GM21723 (cell line): ENCODE data around the gene DHX16.

ENCODE experiments used
- ATAC-seq: cut with Tn5 transposase; IDR thresholded peaks from one replicate; pipeline ENCODE4 v1.9.1; 2021; ENCODE audit warnings: mild to moderate bottlenecking, moderate library complexity; ENCODE audit not compliant: unreplicated experiment

DHX16 gene

DNA sequence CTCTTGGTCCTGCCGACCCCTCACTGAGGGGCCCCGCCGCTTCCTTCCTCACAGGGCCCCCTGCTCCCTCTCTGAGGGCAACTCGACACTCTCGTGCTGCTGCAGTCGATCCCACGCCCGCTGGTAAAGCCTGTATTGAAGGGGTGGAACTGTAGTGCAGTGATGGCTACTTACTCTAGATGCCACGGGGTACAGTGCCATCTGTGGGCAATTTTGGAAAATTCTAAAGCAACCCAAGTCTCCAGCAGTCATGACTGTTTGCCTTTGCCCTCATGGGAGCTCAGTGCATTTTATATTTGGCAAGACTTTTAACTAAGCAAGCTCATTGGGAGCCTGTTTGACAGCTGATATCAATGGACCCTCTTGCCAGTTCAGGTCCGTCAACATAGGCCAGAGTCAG is 32.3 kb downstream of the DHX16 start:
- ATAC-seq, result no peak

DNA sequence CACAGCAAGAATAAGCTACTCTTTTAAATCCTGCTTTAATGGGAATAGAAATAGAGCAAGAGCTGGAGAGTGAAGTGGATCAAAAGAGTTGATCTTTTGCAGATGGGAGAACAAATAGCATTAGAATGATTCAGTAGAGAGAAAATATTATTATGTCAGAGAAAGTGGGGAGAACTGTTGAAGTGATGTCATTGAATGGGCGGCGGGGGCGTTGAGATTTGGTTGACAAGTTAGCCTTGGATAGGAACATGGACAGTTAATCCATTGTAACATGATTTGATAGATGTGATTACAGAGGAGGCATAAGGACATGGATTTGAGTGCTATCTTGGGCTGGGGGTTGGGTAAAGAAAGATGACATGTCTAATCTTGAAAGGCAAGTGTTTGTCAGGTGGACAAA is 37.0 kb downstream of the DHX16 start:
- no peak for ATAC-seq

DNA sequence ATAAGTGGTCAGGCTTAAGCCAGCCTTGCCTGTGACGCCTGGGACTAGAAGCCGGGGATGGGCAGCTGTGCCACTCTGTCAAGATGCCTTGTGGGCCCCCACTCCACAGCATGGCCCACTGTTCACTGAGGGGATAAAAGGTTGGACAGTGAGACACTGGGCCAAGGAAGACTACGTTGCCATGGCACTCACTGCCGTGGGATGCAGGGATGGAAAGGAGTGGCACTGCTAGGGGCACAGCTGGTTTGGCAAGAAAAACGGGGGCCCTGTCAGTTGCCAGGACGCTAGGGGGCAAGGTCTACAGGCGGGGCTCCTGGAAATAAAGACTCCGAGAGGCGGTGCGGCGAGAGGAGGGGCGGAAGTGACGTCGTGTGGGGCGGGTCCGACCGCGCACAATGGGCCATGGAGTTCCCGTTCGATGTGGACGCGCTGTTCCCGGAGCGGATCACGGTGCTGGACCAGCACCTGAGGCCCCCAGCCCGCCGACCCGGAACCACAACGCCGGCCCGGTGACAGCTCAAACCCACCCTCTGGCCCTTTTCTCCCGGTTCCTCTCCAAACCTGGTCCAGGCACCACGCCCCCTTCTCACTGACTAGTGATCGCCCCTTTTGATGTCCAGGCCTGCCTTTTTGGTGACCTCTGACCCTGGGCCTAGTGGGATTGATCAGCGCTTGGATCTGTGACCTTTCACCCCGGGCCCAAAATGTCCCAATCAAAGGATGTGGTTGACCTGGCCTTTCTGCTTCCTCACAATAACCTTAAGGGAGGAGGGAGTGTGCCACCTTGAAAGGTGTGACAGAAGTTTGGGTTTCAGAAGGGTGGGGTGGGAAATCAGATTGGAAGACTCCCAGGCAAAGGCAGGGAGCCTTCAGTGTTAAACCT is 46.1 kb downstream of the DHX16 start, which contains the start of gene ATAT1:
ATAT1 (plus strand) TSS at position 391 of the 883 bp plus-strand sequence.
- ATAC-seq, result peak; percentile 79

DNA sequence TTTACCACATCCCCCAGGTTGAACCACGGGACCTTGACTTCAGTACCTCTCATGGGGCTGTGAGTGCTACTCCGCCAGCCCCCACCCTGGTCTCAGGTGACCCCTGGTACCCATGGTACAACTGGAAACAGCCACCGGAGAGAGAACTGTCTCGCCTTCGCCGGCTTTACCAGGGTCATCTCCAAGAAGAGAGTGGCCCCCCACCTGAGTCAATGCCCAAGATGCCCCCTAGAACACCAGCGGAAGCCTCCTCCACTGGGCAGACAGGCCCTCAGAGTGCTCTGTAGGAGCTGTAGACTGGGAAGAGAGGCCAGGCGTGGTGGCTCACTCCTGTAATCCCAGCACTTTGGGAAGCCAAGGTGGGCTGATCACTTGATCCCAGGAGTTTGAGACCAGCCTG is 47.3 kb downstream of the DHX16 start:
- ATAC-seq, result no peak

DNA sequence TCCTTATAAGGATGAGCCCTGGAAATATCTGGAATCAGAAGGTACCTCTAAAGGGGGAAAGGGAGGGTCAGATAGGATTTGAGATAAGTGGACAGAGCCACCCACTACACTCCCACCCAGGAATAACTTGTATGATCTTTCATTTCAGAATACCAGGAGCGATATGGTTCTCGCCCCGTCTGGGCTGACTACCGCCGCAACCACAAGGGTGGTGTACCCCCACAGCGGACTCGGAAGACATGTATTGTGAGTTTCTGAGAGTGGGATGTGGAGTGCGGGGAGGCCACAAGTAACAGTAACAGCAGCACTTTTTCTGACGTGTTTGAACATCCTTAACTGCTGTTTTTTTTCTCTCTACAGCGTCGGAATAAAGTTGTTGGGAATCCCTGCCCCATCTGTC is 53.2 kb downstream of the DHX16 start:
- ATAC-seq, result no peak

DNA sequence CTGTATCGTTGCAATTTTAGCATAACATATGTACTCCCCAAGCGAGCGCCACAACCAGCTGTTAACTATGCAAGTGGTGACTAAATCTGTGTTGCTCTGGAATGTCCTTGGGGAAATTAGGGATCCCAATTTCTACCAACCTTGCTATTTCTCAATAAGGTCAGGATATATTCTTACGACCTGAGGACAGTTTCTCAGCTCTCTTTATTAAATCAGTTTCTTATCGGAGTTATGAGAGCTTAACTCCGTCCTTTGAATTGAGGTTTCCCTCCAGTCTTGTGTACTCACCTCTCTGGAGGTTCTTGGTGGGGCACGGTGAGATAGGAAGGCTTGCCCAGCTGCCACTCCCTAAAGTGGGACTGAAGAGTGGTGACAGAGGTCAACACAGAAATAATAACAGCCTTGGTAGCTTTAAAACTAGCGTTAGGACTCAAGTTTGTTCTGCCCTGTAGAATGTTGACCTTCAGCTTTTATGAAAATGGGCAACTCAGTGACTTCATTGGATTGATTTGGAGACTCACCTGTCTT is 54.5 kb downstream of the DHX16 start:
- ATAC-seq, result no peak

DNA sequence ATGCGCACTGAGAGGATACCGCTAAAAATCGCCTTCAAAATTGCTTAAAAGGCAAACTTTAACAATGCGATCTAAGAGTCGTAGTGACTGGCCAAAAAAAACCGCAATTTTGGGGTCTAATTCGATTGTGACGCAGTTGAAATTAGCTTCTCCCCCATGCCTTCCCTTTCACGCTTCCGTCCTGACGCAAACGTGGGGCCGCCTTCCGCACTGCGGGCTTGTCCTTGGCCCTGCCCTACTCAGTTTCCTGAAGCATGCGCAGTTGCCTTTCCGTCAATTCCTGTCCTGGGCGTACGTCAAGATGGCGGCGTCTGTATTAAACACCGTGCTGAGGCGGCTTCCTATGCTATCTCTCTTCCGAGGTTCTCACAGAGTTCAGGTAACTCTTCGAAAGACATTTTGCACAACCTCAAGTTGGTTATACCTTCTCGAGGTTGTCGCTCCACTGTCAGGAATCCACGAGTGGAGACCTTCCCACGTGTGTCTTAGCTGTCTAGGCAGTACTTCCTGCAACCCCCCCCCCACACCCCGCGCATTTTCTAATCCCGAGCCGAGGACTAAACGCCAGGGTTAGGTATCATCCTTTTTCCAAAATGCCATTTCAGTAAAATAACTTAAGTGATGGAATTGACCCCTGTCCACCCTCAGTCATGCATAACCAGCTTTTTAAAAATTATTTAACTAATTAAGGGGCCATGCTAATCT is 55.1 kb downstream of the DHX16 start, which contains the start of gene MRPS18B:
MRPS18B (plus strand) TSS at position 276 of the 705 bp plus-strand sequence; CDS start at position 302, 26 bp downstream.
- ATAC-seq, result peak; percentile 76

DNA sequence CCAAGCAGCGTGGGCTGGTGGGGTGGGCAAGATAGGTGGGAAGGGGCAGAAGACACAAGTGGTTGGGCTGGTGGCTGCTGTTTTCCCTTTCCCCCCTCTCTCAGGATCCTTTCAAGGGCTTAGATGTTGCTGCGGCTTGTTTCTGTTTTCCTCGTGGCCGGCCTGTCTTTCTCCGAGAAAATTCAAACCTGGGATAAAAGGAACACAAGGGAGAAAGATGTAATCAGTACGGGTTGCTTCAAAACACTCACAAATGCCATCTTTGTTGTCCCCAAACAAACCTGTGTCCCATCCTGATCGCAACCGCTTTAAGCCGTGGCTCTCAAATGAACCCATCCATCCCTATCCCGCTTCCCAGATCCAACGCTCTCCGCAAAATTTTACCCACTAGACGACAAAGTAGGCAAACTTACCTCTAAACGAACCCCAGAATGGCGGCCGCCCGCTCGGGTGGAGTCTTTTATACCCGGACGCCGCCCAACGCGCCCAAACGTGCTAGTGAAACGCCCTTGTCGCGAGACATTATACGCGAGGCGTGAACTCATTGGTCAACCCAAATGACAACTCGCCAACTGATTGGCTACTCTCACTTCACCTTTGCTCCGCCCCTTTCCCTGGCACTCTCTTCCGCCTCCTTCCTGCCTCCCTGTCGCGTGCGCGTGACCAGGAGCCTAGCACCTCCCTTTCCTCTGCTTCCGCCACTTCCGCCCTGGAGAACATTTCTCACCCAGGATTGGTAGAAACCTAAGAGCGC is 55.8 kb downstream of the DHX16 start, which contains the start of gene PPP1R10:
PPP1R10 (minus strand) TSS at position 433 of the 754 bp plus-strand sequence. CDS start 7,299 bp downstream, outside the sequence.
- ATAC-seq, result peak; percentile 75

DNA sequence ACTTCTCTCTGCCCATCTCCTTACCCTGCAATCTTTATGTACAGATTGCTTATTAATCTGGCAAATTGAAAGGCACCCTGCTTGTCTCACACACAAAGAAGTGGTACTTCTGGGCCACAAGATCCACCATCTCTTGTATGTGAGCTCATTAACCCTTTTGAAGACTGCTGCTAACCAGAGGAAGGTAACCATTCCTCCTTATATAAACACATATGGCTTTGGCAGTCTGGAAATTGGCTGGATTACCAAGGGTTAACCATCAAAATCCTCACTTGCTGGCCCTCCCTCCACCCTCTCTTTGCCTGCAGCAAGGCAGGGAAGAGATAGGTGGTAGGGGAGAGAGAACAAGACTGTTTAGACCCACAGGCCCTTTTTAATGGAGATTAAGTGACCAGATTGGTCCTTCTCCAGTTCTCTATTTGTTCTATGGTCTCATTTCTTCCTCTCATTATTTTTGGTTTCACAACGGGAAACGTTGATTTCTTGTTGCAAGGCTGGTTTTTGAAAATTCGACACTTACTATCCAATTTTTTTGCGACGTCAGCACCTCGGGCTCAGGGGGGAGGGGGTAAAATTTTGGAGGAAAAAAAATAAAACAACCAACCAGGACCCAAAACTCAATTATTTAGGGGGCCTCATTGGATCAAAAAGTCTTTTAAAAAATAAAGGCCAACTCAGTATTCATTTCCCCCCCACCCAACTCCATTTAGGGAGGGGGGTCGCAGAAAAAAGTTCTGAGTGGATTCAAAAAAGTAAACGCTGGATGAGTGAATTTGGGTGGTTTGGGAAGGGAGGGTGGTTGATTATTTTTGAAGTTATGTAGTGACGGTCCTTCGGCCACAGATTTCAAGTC is 56.6 kb downstream of the DHX16 start:
- ATAC-seq, result no peak

DNA sequence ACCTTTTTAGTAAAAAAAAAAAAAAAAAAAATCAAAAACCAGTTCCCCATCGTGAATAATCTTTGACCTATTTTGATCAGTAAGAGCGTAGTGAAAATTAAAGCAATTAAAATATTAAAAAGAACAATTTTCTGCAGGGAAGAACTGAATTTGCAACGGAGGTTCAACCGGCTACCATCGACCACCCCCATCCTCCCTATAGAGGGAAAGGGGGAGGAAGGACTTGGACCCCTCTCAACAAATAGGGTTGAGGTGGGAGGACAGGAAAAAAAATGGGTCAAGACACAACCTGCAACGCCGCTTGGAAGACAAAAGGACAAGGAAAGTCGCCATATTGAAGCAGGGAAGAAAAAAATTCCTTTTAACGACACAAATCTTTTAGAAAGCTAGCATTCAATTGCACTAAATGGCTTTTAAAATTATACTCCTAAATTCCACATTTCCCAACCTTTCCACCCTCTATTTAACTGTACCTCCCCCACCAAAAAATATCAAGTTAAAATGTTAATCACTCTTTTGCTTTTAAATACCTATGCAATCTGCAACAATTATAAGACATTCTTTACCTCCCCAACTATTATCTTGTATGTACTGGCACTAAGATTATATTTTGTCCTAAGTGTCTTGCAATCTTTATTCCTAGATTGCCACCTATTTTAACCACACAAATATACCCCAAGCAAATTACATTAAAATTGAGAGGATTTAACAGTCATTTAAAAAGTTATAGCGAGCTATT is 57.4 kb downstream of the DHX16 start:
- ATAC-seq, result no peak

DNA sequence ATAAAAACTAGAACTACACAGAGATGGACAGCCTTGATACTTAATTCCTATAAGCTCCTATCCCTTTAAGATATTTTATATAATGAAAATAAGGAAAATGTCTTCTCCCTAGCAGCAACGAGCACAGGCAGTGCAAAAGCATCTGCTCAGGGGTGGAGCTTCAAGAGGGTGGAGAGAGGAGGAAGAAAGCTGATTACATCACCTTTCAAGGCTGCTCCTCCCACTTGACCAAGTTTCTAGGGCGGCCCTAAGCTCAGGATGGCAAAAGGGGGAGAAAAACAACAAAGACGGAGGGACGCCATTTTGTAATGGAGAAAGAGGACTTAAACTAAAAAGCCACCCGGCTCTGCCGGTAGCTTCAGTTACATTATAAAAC is 58.0 kb downstream of the DHX16 start:
- ATAC-seq, result peak; percentile 45

DNA sequence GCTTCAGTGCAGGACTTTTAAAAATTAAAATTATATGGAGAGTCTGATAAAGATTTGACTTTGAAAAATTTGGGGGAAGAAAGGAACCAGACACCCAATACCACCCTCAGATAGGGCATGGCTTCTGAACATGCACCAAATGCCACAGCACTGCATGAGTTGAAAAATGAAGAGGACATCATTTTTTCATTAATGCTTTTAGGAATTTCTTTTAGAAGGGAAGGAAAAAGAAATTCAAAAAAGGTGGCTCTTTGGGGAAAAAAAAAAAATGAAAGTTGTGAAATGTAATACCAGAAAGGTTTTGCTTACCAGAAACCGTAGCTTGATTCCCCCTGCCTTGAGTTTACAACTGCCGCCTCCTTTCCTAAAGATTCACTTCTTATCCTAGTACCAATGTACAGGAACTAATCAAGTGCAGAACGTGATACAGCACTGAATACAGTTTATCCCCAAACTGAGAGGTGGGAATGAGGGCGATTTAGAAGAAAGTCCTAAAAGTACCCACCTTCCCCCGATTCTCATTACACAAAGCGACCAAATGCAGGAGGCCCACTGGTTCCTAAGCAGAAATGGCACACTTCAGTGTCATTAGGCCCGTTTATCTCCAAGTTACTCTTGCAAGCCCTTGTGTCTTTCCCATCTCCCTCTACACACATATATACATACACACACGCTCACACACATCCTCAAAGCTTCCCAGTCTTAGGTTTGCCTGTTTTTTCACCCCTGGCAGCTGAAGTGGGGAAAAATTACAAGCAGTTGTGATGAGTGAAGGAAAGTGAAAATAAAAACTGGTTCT is 58.6 kb downstream of the DHX16 start:
- no peak for ATAC-seq

DNA sequence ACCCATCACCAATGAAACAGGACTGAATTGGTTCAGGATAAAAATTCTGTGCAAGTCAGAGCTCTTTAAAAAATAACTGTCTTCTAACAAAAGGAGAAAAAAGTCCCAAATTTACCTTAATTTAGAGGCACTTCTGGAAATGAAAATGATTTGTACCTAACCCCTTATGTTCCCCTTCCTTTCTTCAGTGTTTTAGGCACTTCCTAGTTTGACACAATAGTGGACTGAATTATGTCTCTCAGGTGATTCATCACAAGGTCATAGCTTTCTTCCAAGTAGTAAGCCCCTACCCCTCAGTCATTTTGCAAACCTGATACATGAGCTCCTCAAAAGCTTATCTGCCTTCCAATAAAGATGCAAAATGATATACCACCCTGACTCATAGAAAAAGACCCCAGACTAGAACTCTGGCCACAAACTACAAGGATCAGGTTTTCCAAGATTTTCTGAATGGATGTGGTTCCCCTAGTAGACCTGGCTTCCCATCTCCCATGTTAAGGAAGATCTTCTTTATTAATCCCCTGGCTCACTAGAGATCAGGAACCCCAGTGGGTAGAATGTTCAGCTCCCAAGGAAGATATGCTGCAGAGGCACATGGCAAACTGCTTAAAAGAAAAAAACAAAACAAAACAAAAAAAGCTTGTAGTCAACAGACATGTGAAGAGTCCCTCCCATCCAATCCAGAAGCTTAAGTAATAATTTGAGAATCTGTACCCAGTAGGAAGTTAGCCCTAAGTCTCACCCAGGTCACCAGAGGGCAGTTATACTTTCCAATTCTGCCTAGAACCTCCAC is 59.4 kb downstream of the DHX16 start:
- no peak for ATAC-seq

DNA sequence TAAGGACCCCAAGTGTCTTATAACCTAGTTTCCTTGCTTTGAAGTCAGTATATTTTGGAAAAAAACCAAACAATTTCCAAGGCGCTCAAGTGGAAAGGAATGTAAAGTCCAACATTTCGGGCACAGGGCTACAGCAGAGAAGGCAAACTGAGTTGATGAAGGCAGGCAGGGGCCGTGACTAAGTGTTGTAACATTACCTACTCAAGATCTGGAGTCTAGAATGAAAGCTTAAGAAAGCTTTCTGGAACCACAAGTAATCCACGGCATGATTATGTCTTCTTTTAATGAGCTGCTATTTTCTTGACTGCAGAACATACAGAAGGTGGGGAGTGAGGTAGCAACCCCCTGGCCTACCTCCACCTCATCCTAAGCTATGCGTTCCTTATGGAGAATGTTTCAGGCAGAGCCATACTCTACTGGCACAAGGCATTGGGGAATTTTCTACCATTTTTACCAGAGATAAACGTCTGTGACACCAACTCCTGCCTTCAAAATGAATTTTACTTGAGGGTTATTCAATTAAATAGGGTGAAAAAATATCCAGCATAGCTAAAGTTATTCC is 60.0 kb downstream of the DHX16 start:
- no peak for ATAC-seq

DNA sequence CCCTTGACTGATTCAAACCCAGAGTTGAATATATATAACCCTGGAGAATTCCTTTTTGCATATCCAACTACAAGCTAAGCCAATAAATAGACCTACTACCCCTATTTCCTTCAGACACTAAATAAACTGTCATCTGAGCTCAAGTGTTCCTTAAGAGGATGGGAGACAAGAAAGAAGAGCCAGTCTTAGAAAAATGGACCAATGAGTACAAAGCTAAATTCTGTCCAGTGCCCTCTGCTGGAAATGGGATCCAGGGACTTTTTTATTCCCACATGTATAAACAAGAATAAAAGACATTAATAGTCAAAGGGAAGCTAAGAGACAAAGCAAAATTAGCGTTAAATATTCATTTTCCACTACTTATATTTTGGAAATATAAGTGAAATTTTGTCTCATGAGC is 60.6 kb downstream of the DHX16 start:
- no peak for ATAC-seq

DNA sequence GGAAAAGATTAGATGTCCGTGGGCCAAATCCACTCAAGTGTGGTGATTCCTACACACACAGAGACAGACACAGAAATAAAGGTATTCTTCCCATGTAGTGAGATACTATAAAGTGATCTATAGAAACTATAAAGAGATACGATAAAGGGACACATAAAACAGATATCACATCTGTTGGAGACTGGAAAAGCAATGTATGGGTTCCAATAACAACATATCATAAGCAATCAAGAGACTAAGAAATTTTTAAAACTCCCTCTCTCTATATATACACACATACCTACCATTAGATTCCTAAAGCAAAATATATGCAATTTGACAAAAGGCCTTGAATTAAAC is 61.0 kb downstream of the DHX16 start:
- ATAC-seq, result no peak

DNA sequence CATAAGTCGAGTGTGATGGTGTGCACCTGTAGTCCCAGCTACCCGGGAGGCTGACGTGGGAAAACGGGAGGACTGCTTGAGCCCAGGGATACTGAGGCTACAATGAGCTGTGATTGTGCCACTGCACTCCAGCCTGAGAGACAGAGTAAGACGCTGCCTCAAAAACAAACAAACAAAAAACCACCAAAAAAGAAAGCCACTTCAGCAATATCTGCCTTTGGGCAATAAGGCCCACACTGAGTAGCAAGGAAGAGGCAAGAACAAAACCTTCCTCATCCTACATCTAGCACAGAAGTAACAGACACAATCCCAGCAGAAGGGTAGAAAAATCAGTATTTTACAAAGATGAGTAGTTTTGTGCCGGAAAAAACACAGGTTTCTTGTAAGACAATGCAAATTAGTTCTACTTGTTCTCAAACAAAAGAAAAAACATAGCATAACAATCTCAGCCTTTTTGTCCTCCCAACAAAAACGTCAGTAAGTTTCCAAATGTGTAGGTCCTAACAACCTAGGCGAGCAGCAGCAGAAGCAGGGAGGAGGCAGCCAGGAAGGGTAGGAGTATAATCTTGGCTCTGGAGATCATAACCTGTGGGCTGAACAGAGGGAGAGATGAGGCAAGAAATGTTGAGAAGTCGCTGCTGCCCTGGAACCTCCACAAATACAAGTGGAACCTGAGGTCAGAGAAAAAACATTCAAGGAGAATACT is 61.5 kb downstream of the DHX16 start:
- ATAC-seq, result no peak
